SIG-M5 (cell line): ENCODE data around the gene ARL2BP.
A peak's percentile ranks its signal among the peaks of the same experiment; 100 is the strongest.

Experiments
- DNase-seq: peaks from one replicate; lab custom pipeline; 2025; lab: John Stamatoyannopoulos, UW

The ARL2BP gene

DNA sequence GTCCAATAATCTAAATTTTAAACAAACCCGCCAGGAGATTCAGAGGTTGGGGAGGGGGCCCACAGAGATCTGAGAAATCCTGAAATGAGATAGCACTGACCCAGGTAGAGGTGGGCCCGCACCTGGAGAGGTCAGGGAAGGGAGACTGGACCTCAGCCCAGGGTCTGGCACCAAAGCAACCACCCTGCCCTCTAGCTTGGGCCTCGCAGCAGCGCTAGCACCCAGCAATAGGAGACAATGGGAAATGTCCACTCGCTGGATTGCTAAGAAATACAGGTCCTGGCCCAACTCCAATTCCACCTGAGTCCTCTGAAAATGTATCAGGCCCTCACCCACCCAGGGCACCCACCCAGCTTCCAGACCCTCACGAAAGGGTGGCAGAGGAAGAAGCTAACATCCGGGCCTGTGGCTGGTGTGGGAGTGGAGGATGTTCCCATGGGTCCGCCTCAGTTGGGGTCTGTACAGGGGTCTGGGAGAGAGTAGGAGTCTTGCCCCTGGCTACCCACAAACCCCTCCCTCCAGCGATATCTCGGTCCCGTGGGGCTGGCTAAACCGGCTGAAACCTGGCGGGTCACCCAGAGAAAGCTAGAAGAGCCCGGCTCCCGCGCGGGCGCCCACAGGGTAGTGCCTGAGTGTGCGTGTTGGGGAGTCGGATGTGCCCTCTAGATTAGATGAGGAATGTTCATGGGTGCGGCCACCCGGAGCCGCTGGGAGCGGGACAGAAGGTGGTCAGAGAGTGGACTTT, 38.3 kb downstream of the ARL2BP start:
- no peak for DNase-seq

DNA sequence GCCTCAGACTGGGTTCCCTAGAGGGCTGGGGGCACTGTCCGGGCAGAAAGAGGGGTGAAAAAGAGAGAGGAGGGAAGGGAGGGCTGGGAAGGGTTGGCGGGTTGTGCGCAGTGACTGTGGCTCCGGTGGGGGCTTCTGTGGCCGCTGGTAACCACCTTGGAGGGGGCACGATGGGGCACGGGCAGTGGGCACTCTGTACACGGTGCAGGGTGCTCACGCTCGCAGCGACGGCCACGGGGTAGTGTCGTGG, 38.8 kb downstream of the ARL2BP start:
- DNase-seq = no peak

DNA sequence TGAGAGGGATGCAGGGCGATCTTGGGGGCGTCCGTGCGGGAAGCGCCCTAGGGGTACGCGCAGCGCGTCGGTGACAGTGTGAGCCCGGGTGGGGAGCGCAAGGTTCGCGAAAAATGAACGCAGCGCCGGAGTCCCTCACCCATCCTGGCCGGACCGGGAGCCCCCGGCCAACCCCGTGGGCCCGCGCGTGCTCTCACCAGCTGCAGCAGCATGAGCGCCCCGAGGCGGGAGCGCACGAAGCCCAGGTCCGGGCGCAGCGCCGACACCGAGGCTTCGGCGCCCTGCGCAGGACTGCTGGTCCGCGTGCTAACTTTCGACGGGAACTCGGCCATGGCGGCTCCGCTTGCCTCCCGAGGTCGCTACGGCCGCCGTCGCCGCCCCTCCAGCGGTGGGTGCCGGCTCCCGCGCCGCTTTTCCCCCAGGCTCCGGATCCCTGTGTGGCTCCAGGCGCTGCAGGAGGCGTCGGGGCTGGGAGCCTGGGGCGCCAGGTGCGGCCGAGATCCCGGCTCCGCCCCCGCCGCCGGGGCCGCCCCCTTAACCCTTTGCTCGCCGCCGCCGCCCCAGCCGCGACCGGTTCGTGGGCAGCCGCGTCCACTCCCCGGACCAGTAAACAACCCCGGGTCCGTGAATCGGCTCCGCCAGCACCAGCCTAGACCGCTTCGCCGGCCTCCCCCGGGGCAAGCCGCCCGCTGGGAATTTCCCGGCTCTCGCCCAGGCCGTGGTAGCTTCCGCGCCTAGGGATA, 39.3 kb downstream of the ARL2BP start, which contains the start of gene PLLP:
Gene PLLP (minus strand): TSS at position 464 of the 743 bp plus-strand sequence. CDS start 132 bp downstream, at position 332.
- no peak for DNase-seq

DNA sequence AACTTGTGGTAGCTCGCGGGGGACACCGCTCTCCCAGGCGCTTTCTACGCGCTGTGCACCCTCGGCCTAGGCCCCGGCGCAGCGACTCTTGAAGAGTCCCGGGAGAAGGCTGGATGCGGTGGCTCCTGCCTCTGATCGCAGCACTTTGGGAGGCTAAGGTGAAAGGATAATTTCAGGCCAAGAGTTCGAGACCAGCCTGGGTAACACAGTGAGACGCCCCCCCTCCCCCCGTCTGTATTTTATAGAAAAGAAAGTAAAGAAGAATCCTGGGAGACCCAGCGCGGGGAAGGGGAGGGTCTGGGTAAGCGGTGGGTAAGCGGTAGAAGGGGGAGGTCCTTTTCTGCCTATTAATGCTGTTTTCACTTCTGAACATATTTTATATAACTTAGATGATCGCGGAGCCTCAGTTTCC, 39.9 kb downstream of the ARL2BP start:
- DNase-seq = no peak

- no peak for DNase-seq
Measured at GRCh38 chr16:57285379-57285778, 40.3 kb downstream of the ARL2BP start.

DNA sequence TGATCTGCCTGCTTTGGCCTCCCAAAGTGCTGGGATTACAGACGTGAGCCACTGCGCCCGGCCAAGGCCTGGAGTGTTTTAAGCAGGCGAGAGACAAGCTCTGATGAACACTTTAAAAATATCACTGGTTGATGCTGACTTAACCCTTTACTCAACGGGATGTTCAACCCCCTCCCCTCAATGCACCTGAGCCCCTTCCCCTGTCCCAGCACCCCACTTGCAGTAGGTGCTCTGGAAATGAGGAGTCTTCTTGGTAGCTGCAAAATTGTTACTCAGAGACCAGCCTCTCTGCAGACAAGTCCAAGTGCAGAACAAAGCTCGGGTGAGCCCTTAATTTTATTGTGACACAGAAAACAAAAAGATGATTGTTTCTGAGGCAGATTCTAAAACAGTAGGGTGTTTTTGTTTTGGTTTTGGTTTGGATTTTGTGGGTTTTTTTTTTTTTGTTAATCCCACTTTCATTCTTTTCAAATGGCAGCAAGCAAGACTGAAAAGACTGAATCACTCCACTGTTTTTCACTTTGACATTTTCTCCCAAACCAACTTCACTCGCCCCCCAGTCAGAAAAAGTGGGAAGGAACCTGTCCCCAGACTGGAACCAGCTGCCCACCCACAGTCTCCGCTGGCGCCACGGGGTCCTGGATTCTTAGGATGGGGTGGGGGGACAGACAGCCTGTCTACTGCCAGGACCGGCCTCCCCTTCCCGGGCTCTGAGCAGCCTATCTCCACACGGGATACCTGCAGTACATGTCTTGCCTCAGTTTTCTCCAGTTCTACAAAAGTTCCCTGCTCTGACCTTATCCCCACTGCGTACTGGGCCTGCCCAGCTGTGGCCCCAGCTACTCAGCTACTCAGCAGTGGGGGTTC, 44.6 kb downstream of the ARL2BP start:
- no peak for DNase-seq

DNA sequence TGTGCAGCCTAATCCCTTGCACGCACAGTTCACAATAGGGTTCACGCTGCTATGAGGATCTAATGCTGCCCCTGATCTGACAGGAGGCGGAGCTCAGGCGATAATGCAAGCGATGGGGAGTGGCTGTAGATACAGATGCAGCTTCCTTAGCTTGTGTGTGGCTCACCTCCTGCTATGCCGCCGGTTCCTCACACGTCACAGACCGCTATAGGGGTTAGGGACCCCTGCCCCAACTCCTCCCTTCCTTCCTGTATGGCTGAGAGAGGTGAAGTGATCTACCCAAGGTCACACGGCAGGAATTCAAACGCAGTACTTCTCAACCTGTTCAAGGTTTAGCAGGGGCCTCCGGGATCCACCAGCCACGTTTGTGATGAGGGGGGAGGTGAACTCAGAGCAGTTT, 52.8 kb downstream of the ARL2BP start:
- DNase-seq = no peak

- DNase-seq = no peak
Measured at GRCh38 chr16:57299009-57299718, 54.1 kb downstream of the ARL2BP start.

DNA sequence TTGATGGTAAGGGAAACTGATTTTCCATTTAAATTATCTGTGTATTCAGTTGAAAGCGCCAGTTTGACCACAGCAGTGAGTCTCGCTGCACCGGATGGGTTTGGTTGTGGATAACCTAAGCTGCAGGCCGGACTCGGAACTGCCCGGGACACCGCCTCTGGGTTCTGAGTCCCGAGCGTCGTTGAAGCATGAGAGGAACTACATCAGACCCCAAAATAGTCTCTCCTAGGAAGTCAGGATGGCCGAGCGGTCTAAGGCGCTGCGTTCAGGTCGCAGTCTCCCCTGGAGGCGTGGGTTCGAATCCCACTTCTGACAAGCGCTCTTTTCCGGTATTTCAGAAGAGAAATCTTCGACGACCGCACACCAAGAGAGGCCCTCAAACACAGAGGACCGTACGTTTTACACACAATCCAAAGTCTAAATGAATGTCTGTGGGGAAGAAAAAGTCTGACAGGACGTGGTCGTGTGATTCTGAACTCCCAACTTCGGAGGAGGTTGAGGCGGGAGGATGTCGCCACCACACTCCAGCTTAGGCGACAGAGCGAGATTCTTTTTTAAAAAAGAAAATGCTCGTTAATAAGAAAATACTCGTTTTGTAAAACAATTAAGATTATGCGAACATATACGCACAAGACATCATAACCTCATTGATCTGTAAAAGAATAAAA, 54.8 kb downstream of the ARL2BP start:
- peak; percentile 18 for DNase-seq

DNA sequence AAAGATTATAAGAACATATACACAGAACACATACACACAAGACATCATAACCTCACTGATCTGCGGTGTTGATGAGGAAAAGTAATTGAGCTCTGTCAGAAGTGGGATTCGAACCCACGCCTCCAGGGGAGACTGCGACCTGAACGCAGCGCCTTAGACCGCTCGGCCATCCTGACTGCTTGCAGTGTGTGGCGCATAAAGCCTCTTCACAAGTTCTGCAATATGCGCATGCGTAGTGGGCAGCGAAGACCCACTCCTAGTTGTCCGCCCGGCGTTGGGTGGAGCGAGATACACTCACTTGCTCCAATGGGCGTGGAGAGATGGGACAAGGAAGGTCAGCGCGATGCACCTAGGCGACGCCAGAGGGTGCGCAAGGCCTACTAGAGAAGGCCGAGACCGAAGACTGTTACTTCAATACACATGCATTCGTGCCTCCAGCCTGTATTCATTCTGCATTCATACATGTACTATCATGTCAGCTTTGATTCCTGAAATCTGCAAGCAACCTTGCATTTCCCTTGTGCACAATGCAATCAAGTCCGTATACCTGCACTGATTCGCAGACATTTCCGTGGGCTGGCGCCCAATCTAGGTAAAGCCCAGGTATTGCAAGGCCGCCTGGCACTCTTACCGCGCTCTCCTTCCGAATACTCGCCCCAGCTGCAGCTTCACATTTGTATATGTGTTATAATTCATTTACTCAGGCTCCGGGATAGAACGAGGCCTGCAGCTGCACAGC, 55.5 kb downstream of the ARL2BP start:
- peak; percentile 92 for DNase-seq

DNA sequence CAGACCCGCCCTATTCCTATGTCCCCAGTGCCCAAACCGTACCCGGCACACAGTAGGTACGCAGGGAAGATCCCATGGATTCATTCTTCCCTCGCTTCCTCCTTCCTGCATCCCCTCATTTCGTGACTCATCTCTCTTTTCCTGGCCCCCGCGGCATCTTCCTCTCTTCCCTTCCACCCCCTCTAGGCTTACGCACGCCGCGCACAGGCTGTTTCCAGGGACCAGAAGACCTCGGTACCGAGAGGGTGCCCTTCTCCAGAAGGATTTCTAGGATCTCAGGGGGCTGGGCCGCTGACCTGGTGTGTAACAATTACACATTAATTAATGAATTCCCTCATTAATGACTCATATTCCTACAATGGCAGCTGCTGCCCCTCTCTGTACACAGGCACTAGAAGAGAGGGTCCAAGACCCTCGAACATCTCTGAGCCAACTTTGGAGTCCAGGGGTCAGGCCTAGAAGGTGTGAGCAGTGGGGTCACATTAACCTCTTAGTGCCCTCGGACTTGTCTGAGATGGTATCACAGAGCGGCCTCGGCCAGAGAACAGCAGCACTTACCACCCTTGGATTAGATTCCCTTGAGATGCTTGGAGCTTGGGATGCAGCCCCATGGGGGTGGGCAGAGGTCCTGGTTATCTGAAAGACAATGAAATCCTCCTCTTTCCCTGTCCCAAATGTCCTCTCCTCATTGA, 56.2 kb downstream of the ARL2BP start:
- DNase-seq = no peak
